ENCODE measurements around the gene CACNA2D2. TPM values are rescaled to one million over a fixed set of nuclear protein-coding genes. Genes with fewer than 3 reads are reported as not detected.

Gene CACNA2D2
- total RNA-seq, 1 experiment from 2014 or later: 22.0 TPM

GRCh38 chr3:50351323-50351697, 152.1 kb downstream of the CACNA2D2 start (continued):
- TF ChIP-seq E2F1 (CRISPR knock-in tag; IDR thresholded peaks at IDR 0.05) (no peak), CREB1 (CRISPR knock-in tag; IDR thresholded peaks at IDR 0.05) (no peak), JUN (CRISPR knock-in tag; IDR thresholded peaks at IDR 0.05) (no peak), IRF2 (CRISPR knock-in tag; IDR thresholded peaks at IDR 0.05; ENCODE audit: borderline replicate concordance, low read depth) (no peak), CTCF (IDR thresholded peaks at IDR 0.05) (no peak)

GRCh38 chr3:50350527-50351322, 152.7 kb downstream of the CACNA2D2 start, which contains the start of the genes CYB561D2 and NPRL2:
CYB561D2 (plus strand) TSS chr3:50350862; CDS start chr3:50351434, 572 bp downstream.
NPRL2 (minus strand) TSS chr3:50350775; CDS start chr3:50350652, 123 bp downstream.
- CTCF ChIA-PET: interaction anchor here (0.7 to 4.2 kb wide), 18 partner anchors 10 to 261 kb away, joined by 3 to 18 read pairs (median 4); partner anchors contain the start of genes C3orf18, CACNA2D2, CISH and HYAL2
- H3K36me3 Mint-ChIP-seq: peaks cover 18% of the 10 kb centered on the region
- POLR2A ChIA-PET: interaction anchor here (1.2 to 1.5 kb wide), 3 partner anchors 14 to 218 kb away, joined by 3 to 9 read pairs (median 3); partner anchors contain the start of genes HEMK1, HYAL3 and NAA80
- H3K4me1 Mint-ChIP-seq: peaks cover 18% of the 10 kb centered on the region
- DNase-seq (ENCODE audit: low spot score): peak; percentile 90
- peak; percentile 87 for ATAC-seq
- no peaks in the 10 kb centered on the region for H3K9me3 Mint-ChIP-seq
- H3K4me3 Mint-ChIP-seq: peak within 1 kb of the TSS; percentile 95
- peaks cover 10% of the 10 kb centered on the region for H3K27me3 Mint-ChIP-seq (ENCODE audit: low read depth)
- peak within 1 kb of the TSS; percentile 93 for H3K27ac Mint-ChIP-seq
- TF ChIP-seq ZBTB21 (CRISPR knock-in tag; IDR thresholded peaks at IDR 0.05; ENCODE audit: borderline replicate concordance) (0 out of 2 replicates have a peak, but pooled peaks have one; percentile 64), MYBL2 (CRISPR knock-in tag; IDR thresholded peaks at IDR 0.05) (no peak), SP1 (CRISPR knock-in tag; conservative IDR thresholded peaks at IDR 0.05) (peak; percentile 76), ATF1 (CRISPR knock-in tag; IDR thresholded peaks at IDR 0.05) (no peak; the same call in 1 of the 2 replicates), KAT7 (CRISPR knock-in tag; IDR thresholded peaks at IDR 0.05; ENCODE audit: borderline replicate concordance) (peak; percentile 4), ZNF396 (CRISPR knock-in tag; IDR thresholded peaks at IDR 0.05; ENCODE audit: borderline replicate concordance) (no peak), ZNF232 (CRISPR knock-in tag; IDR thresholded peaks at IDR 0.05) (peak; percentile 93; the same call in 1 of the 2 replicates), PRDM15 (CRISPR knock-in tag; IDR thresholded peaks at IDR 0.05) (peak; percentile 60), NR1H2 (CRISPR knock-in tag; IDR thresholded peaks at IDR 0.05) (peak; percentile 80; the same call in 1 of the 2 replicates), STAT6 (CRISPR knock-in tag; conservative IDR thresholded peaks at IDR 0.05; ENCODE audit: low read depth) (peak; percentile 48; the same call in 1 of the 2 replicates), PREB (CRISPR knock-in tag; IDR thresholded peaks at IDR 0.05; ENCODE audit: borderline replicate concordance) (0 out of 2 replicates have a peak, but pooled peaks have one; percentile 65), CREB1 (CRISPR knock-in tag; IDR thresholded peaks at IDR 0.05) (peak; percentile 89), PRRX2 (CRISPR knock-in tag; IDR thresholded peaks at IDR 0.05) (no peak), TP53 (CRISPR knock-in tag; IDR thresholded peaks at IDR 0.05) (peak; percentile 94; the same call in 1 of the 2 replicates), ZNF138 (CRISPR knock-in tag; conservative IDR thresholded peaks at IDR 0.05) (peak; percentile 84), FOXP4 (CRISPR knock-in tag; IDR thresholded peaks at IDR 0.05) (peak; percentile 91), NR2C2 (CRISPR knock-in tag; IDR thresholded peaks at IDR 0.05) (peak; percentile 71; the same call in 1 of the 2 replicates)
